ENCODE data around the gene TEPSIN. TPM values are rescaled to one million over a fixed set of nuclear protein-coding genes. Genes with fewer than 3 reads are reported as not detected.

Gene TEPSIN
- total RNA-seq, 1 donor from 2014 or later = 117 TPM

DNA sequence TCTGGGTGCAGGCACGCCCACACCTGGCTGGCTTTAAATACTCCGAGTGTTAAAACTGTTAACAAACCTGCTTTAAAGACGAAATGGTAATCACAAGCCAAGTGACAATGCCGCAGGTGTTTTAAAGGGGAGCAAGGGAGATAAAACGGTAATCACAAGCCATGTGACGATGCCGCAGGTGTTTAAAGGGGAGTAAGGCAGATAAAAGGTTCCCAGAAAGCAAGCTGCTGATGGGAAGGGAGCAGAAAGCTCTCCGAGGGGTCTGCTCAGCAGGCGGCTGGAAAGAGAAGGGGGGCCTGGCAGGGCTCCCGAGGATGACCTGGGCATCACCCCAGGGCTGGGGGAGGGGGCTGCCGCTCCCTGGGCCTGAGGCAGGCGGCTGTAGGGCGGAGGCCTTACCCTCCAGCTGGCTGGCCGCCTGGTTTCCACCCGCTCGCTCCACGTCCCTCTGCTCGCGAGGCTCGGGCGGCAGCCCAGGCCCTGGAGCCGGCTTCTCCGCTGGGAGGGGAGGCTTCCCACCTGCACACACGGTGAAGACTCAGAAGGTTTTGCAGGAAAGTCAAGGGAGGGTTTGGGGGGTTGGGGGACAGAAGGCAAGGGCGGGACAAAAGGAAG lies 12.3 kb upstream of the TEPSIN start:
- Histone ChIP-seq H3K27ac (no peak overlapping the region), H3K36me3 (peaks cover 29 to 33% of the 10 kb centered on the region in 2 donors), H3K4me1 (peaks cover 0 to 13% of the 10 kb centered on the region in 2 donors), H3K4me3 (no peak overlapping the region), H3K27me3 (no peaks in the 10 kb centered on the region), H3K9me3 (no peaks in the 10 kb centered on the region)
- intact Hi-C loops (cut with DNase I) = loop anchor here (5.0 kb wide), 1 partner anchor 41 kb away; no protein-coding TSS in a partner anchor
- TF ChIP-seq, protein P1, sequence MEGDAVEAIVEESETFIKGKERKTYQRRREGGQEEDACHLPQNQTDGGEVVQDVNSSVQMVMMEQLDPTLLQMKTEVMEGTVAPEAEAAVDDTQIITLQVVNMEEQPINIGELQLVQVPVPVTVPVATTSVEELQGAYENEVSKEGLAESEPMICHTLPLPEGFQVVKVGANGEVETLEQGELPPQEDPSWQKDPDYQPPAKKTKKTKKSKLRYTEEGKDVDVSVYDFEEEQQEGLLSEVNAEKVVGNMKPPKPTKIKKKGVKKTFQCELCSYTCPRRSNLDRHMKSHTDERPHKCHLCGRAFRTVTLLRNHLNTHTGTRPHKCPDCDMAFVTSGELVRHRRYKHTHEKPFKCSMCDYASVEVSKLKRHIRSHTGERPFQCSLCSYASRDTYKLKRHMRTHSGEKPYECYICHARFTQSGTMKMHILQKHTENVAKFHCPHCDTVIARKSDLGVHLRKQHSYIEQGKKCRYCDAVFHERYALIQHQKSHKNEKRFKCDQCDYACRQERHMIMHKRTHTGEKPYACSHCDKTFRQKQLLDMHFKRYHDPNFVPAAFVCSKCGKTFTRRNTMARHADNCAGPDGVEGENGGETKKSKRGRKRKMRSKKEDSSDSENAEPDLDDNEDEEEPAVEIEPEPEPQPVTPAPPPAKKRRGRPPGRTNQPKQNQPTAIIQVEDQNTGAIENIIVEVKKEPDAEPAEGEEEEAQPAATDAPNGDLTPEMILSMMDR (IDR thresholded peaks at IDR 0.05) = no peak
- no peak for DNase-seq (ENCODE audit: low spot score in 2 of 2)

DNA sequence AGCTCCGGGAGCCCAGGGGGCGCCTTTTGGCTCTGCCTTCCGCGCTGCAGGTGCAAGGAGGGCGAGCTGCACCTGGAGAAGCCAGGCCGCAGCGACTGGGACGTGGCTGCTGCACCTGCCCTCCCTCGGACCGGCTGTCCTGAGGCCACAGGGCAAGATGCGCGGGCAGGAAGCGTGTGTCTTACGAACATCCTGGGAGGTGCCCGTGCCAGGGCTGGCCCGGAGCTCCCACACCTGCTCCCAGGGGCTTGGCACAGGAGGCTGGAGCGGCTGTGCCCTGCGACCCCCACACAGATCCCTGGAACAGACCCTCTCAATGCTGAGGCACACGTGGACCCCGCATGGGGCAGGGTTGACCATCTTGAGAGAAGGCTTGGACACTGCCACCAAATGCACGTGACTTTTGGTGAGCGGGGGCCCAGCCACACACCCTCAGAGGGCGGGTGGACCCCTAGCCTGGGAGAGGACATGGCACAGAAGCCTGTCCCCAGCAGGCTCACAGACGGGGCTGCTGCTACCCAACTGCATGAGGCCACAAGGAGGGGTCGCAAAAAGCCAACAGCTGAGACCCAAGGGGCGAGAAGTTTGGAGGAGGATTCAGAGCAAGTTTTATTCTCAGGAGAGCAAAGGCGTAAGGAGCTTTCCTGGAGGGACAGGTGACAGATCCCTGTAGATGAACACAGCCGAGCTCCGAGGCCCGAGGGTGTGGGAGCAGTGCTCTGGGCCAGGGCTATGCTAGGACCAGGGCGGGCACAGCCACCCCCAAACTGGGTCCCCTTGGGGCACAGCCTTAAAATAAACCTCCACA lies 11.6 kb upstream of the TEPSIN start:
- Histone ChIP-seq H3K4me1 (peaks cover 0 to 6% of the 10 kb centered on the region in 2 donors), H3K9me3 (no peaks in the 10 kb centered on the region), H3K4me3 (no peak overlapping the region), H3K27me3 (no peaks in the 10 kb centered on the region), H3K36me3 (peaks cover 29 to 33% of the 10 kb centered on the region in 2 donors), H3K27ac (no peak overlapping the region)
- intact Hi-C loops (cut with DNase I) = loop anchor here (5.0 kb wide), 1 partner anchor 42 kb away; no protein-coding TSS in a partner anchor
- TF ChIP-seq, protein P1 (IDR thresholded peaks at IDR 0.05) = no peak
- no peak for DNase-seq (ENCODE audit: low spot score in 2 of 2)

DNA sequence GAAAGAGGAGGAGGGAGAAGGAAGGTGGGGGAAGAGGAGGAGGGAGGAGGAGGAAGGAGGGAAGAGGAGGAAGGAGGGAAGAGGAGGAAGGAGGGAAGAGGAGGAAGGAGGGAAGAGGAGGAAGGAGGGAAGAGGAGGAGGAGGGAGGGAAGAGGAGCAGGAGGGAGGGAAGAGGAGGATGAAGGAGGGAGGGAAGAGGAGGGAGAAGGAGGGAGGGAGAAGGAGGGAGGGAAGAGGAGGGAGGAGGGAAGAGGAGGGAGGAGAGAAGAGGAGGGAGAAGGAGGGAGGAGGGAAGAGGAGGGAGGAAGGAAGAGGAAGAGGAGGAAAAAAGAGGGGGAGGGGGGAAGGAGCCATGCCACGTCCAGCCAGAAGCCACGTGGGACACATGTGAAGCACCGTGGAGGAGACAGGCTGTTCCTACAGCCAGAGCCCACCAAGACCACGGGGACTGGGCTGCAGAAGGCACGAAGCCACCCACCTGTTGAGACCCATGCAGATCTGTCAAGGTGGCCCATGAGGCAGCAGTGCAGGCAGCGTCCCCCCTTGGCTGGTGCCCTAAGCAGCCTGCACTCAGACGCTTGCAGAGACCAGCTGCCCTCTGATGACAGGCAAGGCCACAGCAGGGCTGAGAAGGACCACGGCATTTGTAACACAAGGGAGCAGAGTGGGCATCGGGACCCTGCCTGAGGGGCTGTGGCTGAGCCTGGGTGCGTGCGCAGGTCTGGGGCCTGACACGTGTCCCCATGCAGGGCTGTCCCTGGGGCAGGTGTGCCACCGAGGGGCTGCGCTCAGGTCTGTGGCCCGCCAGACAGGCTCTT lies 10.6 kb upstream of the TEPSIN start:
- Histone ChIP-seq H3K27ac (no peak overlapping the region), H3K9me3 (no peaks in the 10 kb centered on the region), H3K36me3 (peaks cover 29 to 37% of the 10 kb centered on the region in 2 donors), H3K27me3 (no peaks in the 10 kb centered on the region), H3K4me3 (no peak overlapping the region), H3K4me1 (no peaks in the 10 kb centered on the region)
- DNase-seq (ENCODE audit: low spot score in 2 of 2) = no peak
- intact Hi-C loops (cut with DNase I) = loop anchor here (5.0 kb wide), 1 partner anchor 43 kb away; no protein-coding TSS in a partner anchor
- TF ChIP-seq, protein P1 (IDR thresholded peaks at IDR 0.05) = no peak

DNA sequence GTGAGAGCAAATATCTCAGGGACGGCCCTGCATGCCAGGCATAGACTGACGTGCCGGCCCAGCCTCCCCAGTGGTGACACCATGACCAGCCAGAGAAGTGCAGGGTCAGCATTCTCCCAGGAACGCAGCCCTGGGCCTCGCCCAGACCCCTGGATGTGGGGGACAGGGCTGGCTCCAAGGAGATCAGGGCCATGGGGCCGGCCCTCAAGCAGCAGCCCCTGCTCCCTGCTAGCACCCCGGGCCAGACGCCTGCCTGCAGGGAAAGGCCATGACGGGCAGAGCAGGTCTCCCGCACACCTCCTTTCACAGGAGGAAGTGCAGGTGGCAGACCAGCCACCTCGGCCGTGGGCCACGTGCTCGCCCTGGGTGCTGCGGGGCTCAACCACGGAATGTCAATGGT lies 9.8 kb upstream of the TEPSIN start:
- Histone ChIP-seq H3K27me3 (no peaks in the 10 kb centered on the region), H3K4me3 (no peak overlapping the region), H3K36me3 (peaks cover 29 to 37% of the 10 kb centered on the region in 2 donors), H3K27ac (no peak overlapping the region), H3K9me3 (no peaks in the 10 kb centered on the region), H3K4me1 (no peaks in the 10 kb centered on the region)
- DNase-seq (ENCODE audit: low spot score in 2 of 2) = no peak
- TF ChIP-seq, protein P1 (IDR thresholded peaks at IDR 0.05) = no peak
- intact Hi-C loops (cut with DNase I) = no loop called here

DNA sequence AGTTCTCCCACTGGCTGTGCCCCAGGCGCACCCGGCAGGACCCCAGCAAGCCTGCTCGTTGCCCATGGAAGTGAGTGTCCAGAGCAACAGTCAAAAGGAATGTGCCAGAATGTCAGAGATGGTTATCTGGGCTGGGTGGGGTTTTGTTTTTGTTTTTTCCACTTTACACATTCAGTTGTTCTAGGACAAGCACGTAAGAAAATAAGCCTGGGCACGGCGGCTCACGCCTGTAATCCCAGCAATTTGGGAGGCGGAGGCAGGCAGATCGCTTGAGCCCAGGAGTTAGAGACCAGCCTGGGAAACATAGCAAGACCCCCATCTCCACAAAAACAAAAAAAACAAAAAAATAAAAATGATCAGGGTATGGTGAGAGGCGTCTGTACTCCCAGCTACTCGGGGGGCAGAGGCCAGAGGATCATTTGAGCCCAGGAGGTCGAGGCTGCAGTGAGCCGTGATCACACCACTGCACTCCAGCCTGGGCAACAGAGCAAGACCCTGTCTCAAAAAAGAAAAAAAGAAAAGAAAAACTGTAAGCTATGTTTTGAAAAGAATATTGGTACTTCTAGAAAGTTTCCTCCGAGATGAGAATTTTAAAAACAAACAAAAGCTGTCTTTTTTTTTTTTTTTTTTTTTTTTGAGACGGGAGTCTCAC lies 8.6 kb upstream of the TEPSIN start:
- Histone ChIP-seq H3K4me3 (no peak overlapping the region), H3K4me1 (no peaks in the 10 kb centered on the region), H3K9me3 (no peaks in the 10 kb centered on the region), H3K27me3 (no peaks in the 10 kb centered on the region), H3K27ac (no peak overlapping the region), H3K36me3 (peaks cover 27 to 33% of the 10 kb centered on the region in 2 donors)
- no peak for DNase-seq (ENCODE audit: low spot score in 2 of 2)
- TF ChIP-seq, protein P1 (IDR thresholded peaks at IDR 0.05) = no peak
- intact Hi-C loops (cut with DNase I) = no loop called here
